ENCODE results near the gene MYO9B. TPM values are rescaled to one million over a fixed set of nuclear protein-coding genes. Genes with fewer than 3 reads are reported as not detected.
"Not testable (repeated sequence)": the region's sequence is repeated elsewhere in the genome, so short reads cannot be mapped to it uniquely, and the experiment has no call there.

MYO9B gene
- total RNA-seq, 2 donors from 2014 or later = 149 to 152 TPM

DNA sequence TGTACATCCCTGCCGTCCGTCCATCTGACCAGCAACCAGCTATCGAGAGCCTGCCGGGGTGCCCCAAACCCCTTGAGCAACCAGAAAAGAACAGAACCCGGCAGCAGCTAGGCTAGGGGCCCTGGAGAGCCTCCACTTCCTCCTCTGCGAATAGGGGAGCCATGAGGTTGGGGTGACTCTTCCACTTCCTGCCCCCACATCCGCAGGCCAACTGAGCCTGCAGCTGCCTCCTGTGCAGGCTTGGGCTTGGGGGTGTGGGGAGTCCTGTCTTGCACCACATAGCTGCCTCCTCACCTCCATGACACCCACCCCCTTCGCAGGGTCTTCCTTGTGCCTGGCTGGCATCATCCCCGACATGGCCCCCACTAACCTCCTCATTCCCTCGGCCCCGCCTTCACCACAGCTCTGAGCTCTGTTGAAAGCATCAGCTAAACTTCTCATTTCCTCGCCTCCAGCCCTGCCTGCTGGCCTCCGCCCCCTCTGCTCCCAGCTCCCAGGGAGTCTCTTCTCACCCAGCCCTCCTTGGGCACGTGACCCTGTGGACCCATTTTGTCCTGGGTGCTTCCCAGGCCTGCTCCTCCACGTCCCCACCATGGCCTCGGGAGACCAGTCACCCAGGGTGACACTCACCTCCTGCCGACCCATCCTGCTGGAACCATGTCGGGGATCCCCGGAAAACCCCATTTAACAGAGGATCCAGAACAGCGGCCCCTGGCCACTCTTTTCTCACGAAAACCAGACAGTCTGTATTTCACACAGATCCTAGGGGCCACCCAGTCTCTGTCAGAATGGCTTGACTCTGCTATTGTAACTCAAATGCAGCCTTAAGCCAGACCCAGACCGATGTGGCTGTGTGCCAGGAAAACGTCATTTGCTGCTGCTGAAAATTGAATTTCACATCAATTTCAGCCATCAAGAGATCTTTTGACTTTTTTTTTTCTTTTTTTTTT is 50.4 kb downstream of the MYO9B start:
- H3K36me3 Mint-ChIP-seq (ENCODE audit: low read depth) = peaks cover 32% of the 10 kb centered on the region
- peak overlapping the region; percentile 91 for H3K4me3 Mint-ChIP-seq
- ATAC-seq (replicated peaks) = peak; percentile 92
- H3K9me3 Mint-ChIP-seq = no peaks in the 10 kb centered on the region
- H3K4me1 Mint-ChIP-seq = peaks cover 20% of the 10 kb centered on the region
- H3K27me3 Mint-ChIP-seq = no peaks in the 10 kb centered on the region
- H3K27ac Mint-ChIP-seq = peak overlapping the region; percentile 97

DNA sequence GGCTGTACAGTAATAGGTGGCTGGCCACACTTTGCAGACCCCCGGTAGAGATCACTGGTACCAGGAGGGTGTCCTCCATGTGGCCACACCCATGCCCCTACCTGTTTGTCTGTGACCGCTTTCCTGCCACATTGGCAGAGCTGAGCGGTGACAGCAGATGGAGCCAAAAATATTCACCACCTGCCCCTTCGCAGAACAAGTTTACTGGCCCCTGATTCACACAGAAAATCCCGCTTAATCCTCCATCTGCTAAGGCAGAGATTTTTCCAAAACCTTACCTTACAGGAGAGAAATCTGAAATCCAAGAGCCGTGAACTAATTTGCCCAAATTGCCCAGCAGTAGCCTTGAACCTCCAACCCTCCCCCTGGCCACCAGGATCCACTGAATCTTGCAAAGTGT is 52.1 kb downstream of the MYO9B start:
- Mint-ChIP-seq H3K4me3 (peak overlapping the region; percentile 91), H3K4me1 (peaks cover 17% of the 10 kb centered on the region), H3K27me3 (no peaks in the 10 kb centered on the region), H3K9me3 (no peaks in the 10 kb centered on the region), H3K36me3 (ENCODE audit: low read depth) (peaks cover 30% of the 10 kb centered on the region), H3K27ac (peak overlapping the region; percentile 65)
- no peak for ATAC-seq (replicated peaks)

DNA sequence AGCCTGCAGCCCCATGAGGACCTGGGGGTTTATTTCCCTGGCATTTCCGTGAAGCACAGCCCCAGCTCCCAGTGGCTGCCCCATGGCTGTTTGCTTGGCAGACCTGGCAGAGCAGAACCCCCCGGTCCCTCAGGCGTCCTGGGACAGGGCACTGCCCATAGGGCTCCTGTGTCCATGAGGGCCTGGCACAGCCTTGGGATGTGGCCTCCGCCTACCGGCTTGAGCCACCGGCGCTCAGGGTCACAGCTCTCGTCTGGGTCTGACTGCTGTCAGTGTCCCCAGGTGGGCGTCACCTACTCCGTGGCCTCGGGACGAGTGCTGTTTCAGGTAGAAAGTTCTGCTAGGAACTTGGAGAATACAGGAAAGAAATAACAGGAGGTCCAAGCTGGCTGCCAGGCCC is 52.8 kb downstream of the MYO9B start:
- H3K27ac Mint-ChIP-seq = peak overlapping the region; percentile 17
- no peak for ATAC-seq (replicated peaks)
- H3K4me1 Mint-ChIP-seq = peaks cover 17% of the 10 kb centered on the region
- peaks cover 34% of the 10 kb centered on the region for H3K36me3 Mint-ChIP-seq (ENCODE audit: low read depth)
- no peak overlapping the region for H3K4me3 Mint-ChIP-seq
- H3K9me3 Mint-ChIP-seq = no peaks in the 10 kb centered on the region
- no peaks in the 10 kb centered on the region for H3K27me3 Mint-ChIP-seq

DNA sequence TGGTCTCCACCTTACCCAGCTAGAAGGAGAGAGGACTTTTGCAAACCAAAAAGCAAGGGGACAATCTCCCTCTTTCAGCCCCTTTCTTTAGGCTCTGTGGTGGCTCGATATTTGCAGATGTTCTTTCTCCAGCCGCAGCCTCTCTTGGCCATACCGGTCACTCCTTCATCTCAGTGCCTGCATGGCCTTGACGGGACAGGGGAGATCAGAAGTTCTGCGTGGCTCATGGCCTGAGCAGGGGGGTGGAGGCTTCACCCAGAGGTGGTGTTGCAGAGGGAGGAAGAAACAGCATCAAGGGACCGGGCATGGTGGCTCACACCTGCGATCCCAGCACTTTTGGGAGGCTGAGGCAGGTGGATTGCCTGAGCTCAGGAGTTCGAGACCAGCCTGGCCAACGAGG is 53.2 kb downstream of the MYO9B start:
- no peak for ATAC-seq (replicated peaks)
- Mint-ChIP-seq H3K27ac (peak overlapping the region; percentile 17), H3K27me3 (no peaks in the 10 kb centered on the region), H3K36me3 (ENCODE audit: low read depth) (peaks cover 38% of the 10 kb centered on the region), H3K4me3 (no peak overlapping the region), H3K4me1 (peaks cover 17% of the 10 kb centered on the region), H3K9me3 (no peaks in the 10 kb centered on the region)

DNA sequence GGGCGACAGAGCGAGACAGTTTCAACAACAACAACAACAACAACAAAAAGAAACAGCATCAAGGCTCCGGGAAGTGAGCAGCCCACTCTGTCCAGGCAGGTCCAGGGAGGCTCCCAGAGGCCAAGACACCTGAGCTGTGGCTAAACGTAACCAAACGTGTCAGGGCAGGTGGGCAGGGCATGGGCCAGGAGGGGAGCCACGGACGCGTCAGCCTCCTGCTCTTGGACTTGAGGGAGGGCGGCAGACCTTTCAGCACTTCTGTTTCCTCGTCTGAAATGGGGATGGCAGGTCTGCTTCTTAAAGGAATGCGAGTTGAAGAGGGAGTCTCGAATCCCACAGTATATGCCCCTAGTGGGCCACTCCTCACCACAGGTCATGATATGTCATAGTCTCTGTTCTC is 53.8 kb downstream of the MYO9B start:
- H3K27ac Mint-ChIP-seq = peak overlapping the region; percentile 17
- H3K9me3 Mint-ChIP-seq = no peaks in the 10 kb centered on the region
- no peaks in the 10 kb centered on the region for H3K27me3 Mint-ChIP-seq
- ATAC-seq (replicated peaks) = no peak
- H3K4me3 Mint-ChIP-seq = no peak overlapping the region
- H3K4me1 Mint-ChIP-seq = peaks cover 17% of the 10 kb centered on the region
- H3K36me3 Mint-ChIP-seq (ENCODE audit: low read depth) = peaks cover 44% of the 10 kb centered on the region

DNA sequence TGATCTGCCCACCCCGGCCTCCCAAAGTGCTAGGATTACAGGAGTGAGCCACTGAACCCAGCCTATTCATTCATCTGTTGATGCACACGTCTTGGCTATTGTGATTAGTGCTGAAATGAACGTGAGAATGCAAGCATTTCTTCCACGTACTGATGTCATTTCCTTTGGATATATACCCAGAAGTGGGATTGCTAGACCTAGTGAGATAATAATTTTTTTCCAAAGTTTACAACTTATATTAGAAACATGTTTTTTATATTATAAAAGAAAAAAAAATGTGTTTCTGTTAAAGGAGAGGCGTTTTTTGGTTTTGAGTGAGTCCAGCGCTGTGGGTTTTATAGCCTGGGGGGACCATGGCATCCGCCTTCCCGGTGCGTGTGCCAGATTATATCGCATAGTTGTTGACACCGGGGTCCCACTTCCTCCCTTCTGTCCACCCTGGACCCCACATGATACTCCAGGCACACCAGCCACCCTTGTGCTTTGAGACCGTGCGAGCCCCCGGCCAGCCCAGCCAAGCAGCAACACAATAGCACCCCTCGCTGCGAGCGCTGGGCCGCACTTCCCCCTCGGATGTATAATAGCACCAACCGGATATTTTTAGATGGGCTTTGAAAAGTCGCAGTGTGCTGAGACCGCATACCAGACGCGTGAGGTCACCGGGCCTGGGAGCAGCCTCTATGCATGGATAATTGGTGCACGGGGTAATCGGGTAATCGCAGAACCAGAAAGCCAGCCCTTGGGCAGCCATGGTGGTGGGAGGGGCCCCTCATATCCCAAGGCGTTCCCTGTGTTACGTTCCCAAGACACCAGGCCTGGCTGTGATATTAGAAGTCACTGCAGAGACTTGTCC is 59.6 kb downstream of the MYO9B start:
- Mint-ChIP-seq H3K4me3 (no peak overlapping the region), H3K9me3 (no peaks in the 10 kb centered on the region), H3K27me3 (no peaks in the 10 kb centered on the region), H3K27ac (no peak overlapping the region), H3K4me1 (no peaks in the 10 kb centered on the region), H3K36me3 (ENCODE audit: low read depth) (peaks cover 36% of the 10 kb centered on the region)
- ATAC-seq (replicated peaks) = no peak

DNA sequence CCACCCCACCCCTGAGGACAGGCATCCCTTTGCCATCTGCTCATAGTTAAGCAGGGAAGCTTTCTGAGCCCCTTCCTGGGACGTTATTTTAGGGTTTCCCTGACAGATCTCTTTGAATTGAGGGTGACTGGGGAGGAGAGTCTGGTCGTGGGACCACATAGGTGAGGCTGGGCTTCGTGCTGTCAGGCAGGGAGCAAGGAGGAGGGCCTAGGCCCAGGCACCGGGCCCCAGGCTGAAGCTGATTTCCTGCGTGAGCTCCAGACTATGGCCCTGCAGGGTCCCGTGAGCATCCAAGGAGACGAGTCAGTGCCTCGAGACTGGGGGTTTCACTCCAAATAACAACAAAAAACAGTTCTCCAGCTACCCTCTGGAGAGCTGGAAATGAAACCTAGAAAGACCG is 60.4 kb downstream of the MYO9B start:
- H3K9me3 Mint-ChIP-seq = no peaks in the 10 kb centered on the region
- no peak overlapping the region for H3K27ac Mint-ChIP-seq
- peaks cover under 1% of the 10 kb centered on the region for H3K4me1 Mint-ChIP-seq
- H3K4me3 Mint-ChIP-seq = no peak overlapping the region
- H3K36me3 Mint-ChIP-seq (ENCODE audit: low read depth) = peaks cover 33% of the 10 kb centered on the region
- ATAC-seq (replicated peaks) = no peak
- no peaks in the 10 kb centered on the region for H3K27me3 Mint-ChIP-seq

DNA sequence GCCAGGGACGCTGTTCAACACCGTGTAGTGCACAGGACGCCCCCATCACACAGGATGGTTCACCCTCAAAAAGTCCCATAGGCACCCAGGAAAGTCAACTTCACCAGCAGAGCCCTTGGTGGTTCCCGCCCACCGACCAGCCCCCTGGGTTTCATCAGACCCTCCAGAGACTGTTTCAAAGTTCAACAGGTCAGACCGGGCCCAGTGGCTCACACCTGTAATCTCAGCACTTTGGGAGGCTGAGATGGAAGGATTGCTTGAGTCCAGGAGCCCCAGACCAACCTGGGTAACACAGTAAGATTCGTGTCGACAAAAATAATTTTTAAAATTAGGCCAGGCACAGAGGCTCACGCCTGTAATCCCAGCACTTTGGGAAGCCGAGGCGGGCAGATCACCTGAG is 61.0 kb downstream of the MYO9B start:
- Mint-ChIP-seq H3K27ac (no peak overlapping the region), H3K9me3 (no peaks in the 10 kb centered on the region), H3K36me3 (ENCODE audit: low read depth) (peaks cover 38% of the 10 kb centered on the region), H3K4me1 (peaks cover 6% of the 10 kb centered on the region), H3K27me3 (no peaks in the 10 kb centered on the region), H3K4me3 (no peak overlapping the region)
- ATAC-seq (replicated peaks) = no peak

DNA sequence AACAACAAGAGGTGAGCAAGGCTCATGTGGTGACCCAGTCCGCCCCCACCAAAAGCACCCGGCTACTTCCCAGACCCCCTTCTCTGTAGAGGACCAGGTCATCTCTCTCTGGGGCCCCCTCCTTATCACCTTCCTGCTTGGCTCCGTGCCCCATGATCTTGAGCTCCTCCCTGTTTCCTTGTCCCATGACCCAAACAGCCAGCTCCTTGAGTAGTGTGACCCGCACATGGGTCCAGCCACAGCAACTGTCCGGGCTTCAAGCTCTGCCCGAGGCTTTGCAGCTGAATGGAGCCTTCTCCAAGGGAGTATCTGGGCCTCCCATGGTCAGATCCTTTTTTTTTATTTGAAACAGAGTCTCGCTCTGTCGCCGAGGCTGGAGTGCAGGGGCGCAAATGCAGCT is 61.8 kb downstream of the MYO9B start:
- no peaks in the 10 kb centered on the region for H3K9me3 Mint-ChIP-seq
- H3K4me3 Mint-ChIP-seq = no peak overlapping the region
- ATAC-seq (replicated peaks) = no peak
- H3K36me3 Mint-ChIP-seq (ENCODE audit: low read depth) = peaks cover 46% of the 10 kb centered on the region
- H3K27me3 Mint-ChIP-seq = no peaks in the 10 kb centered on the region
- H3K27ac Mint-ChIP-seq = no peak overlapping the region
- peaks cover 7% of the 10 kb centered on the region for H3K4me1 Mint-ChIP-seq

DNA sequence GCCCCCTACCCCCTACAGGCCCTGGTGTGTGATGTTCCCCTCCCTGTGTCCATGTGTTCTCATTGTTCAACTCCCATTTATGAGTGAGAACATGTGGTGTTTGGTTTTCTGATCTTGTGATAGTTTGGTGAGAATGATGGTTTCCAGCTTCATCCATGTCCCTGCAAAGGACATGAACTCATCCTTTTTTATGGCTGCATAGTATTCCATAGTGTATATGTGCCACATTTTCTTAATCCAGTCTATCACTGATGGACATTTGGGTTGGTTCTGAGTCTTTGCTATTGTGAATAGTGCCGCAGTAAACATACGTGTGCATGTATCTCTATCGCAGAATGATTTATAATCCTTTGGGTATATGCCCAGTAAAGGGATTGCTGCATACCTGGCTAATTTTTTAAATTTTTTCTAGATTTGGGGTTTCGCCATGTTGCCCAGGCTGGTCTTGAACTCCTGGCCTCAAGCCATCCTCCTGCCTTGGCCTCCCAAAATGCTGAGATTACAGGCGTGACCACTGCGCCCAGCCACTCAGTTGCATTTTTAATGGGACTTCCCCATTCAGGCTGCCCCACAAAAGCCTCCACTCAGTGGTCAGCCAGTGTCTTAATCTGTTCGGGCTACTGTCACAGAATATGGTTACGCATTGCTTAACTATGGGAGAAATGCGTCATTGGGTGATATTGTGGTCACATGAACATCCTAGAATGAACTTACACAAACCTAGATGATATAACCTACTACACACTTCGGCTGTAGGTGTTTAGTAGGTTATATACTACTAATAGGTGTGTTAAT is 62.7 kb downstream of the MYO9B start:
- ATAC-seq (replicated peaks) = peak; percentile 38
- peaks cover 51% of the 10 kb centered on the region for H3K36me3 Mint-ChIP-seq (ENCODE audit: low read depth)
- H3K27me3 Mint-ChIP-seq = not testable (repeated sequence)

DNA sequence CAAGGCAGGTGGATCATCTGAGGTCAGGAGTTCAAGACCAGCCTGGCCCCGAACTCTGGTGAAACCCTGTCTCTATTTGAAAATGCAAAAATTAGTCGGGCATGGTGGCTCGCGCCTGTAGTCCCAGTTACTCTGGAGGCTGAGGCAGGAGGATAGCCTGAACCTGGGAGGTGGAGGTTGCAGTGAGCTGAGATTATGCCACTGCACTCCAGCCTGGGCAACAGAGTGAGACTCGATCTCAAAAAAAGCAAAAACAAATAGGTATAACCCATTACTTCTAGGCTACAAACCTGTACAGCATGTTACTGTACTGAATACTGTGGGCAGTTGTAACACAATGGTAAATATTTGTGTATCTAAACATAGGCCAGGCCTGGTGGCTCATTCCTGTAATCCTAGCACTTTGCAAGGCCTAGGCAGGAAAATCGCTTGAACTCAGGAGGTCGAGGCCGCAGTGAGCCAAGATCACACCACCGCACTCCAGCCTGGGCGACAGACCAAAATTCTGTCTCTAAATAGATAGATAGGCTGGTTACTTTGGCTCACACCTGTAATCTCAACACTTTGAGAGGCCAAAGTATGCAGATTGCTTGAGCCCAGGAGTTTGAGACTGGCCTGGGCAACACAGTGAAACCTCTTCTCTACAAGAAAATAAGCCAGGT is 63.5 kb downstream of the MYO9B start:
- no peaks in the 10 kb centered on the region for H3K9me3 Mint-ChIP-seq
- H3K4me1 Mint-ChIP-seq = peaks cover 7% of the 10 kb centered on the region
- peaks cover 48% of the 10 kb centered on the region for H3K36me3 Mint-ChIP-seq (ENCODE audit: low read depth)
- H3K27me3 Mint-ChIP-seq = no peaks in the 10 kb centered on the region
- no peak overlapping the region for H3K4me3 Mint-ChIP-seq
- no peak for ATAC-seq (replicated peaks)
- no peak overlapping the region for H3K27ac Mint-ChIP-seq

More for the DNA sequence above, 62.7 kb downstream of the MYO9B start:
- not testable (repeated sequence) for H3K9me3 Mint-ChIP-seq, H3K27ac Mint-ChIP-seq, H3K4me1 Mint-ChIP-seq, H3K4me3 Mint-ChIP-seq

DNA sequence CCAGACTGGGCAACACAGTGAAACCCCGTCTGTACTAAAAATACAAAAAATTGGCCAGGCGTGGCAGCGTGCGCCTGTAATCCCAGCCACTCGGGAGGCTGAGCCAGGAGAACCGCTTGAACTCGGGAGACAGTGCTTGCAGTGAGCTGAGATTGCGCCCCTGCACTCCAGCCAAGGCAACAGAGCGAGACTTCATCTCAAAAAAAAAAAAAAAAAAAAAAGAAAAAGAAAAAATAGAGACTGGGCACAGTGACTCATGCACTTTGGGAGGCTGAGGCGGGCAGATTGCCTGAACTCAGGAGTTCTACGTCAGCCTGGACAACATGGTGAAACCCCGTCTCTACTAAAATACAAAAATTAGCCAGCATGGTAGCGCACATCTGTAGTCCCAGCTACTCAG is 69.2 kb downstream of the MYO9B start:
- H3K27ac Mint-ChIP-seq; H3K27me3 Mint-ChIP-seq; H3K4me1 Mint-ChIP-seq; H3K4me3 Mint-ChIP-seq; ATAC-seq (replicated peaks); H3K9me3 Mint-ChIP-seq: not testable (repeated sequence)
- H3K36me3 Mint-ChIP-seq (ENCODE audit: low read depth) = peaks cover 51% of the 10 kb centered on the region

DNA sequence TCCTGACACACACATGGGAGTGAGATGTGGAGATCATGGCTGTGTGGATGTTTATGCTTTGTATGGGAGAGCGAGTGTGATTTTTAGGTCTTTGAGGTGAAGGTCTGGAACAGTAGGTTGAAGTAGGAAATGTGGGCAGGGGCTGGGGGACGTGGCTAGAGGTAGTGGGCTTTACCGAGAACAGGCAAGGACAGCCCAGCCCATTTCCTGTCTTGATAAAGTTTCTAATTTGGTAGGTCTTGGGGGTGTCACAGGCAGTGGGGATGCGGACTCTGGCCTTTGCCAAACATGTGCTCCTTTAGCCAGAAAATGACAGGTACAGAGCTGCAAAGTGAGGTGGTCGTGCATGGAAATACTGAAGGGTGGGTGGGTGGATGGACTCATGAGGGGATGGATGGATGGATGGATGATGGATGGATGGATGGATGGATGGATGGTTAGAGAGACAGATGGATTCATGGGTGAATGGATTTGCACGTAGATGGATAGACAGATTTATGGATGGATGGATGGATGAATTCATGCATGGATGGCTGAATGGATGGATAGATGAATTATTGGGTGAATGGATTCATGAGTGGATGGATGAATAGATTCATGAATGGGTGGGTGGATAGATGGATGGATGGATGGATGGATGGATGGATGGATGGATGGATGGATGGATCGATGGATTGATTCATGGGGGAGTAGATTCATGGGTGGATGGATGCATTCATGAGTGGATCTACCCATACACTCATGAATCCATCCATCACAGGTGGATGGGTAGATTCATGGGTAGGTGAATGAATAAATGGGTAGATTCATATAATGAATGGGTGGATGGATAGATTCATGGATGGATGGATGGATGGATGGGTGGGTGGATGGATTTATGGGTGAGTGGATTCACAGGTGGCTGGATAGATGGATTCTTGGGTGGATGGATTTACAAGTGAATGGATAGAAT is 70.2 kb downstream of the MYO9B start:
- H3K4me1 Mint-ChIP-seq = peaks cover 7% of the 10 kb centered on the region
- no peaks in the 10 kb centered on the region for H3K27me3 Mint-ChIP-seq
- no peak for ATAC-seq (replicated peaks)
- peaks cover 61% of the 10 kb centered on the region for H3K36me3 Mint-ChIP-seq (ENCODE audit: low read depth)
- no peaks in the 10 kb centered on the region for H3K9me3 Mint-ChIP-seq
- H3K27ac Mint-ChIP-seq = no peak overlapping the region
- H3K4me3 Mint-ChIP-seq = no peak overlapping the region
